Type B pancreatic cell (in vitro differentiated cells): ENCODE measurements around the gene PTRH2. TPM values are rescaled to one million over a fixed set of nuclear protein-coding genes. Genes with fewer than 3 reads are reported as not detected.

Source experiments
- DNase-seq: peaks from one replicate; pipeline ENCODE4 v3.0.0; 2021; ENCODE audit warnings: mixed read lengths; ENCODE audit not compliant: unreplicated experiment; ENCODE audit errors: extremely low spot score
- H3K27ac Mint-ChIP-seq: 2 replicates; pipeline ENCODE4 v1.8.0; 2021; ENCODE audit warnings: mild to moderate bottlenecking, mixed read lengths
- H3K27me3 Mint-ChIP-seq: 2 replicates; pipeline ENCODE4 v1.8.0; 2021; ENCODE audit warnings: mixed read lengths
- H3K36me3 Mint-ChIP-seq: 2 replicates; pipeline ENCODE4 v1.8.0; 2021; ENCODE audit warnings: mixed read lengths
- H3K4me1 Mint-ChIP-seq: one replicate; pipeline ENCODE4 v1.8.0; 2021; ENCODE audit warnings: mixed read lengths; ENCODE audit not compliant: unreplicated experiment
- H3K4me3 Mint-ChIP-seq: 2 replicates; pipeline ENCODE4 v1.8.0; 2021; ENCODE audit warnings: mild to moderate bottlenecking, mixed read lengths
- H3K9me3 Mint-ChIP-seq: 2 replicates; pipeline ENCODE4 v1.8.0; 2021; ENCODE audit warnings: mixed read lengths
- CTCF ChIP-seq: fragments of 200-600 bp; sonication (generic); conservative IDR thresholded peaks from 2 replicates; pipeline ENCODE4 v1.5.0; 2021; ENCODE audit warnings: antibody characterized with exemption, mild to moderate bottlenecking
- total RNA-seq: library from RNA; stranded (reverse); gene quantifications from 2 replicates; pipeline ENCODE4 v1.2.1, GENCODE V29; 2021; ENCODE audit warnings: low replicate concordance

The PTRH2 gene
- total RNA-seq, 1 donor from 2014 or later, result 23.1 TPM

GRCh38 chr17:59688008-59688407 lies 19.2 kb downstream of the PTRH2 start:
- DNase-seq, result no peak
- H3K4me3 Mint-ChIP-seq, result no peak overlapping the region
- H3K27me3 Mint-ChIP-seq, result no peaks in the 10 kb centered on the region
- H3K9me3 Mint-ChIP-seq, result no peaks in the 10 kb centered on the region
- peaks cover 25% of the 10 kb centered on the region for H3K36me3 Mint-ChIP-seq
- no peak for TF ChIP-seq CTCF
- H3K4me1 Mint-ChIP-seq, result no peaks in the 10 kb centered on the region
- peak overlapping the region; percentile 10 for H3K27ac Mint-ChIP-seq

- no peak for DNase-seq
- Mint-ChIP-seq H3K4me1 (no peaks in the 10 kb centered on the region), H3K27me3 (no peaks in the 10 kb centered on the region), H3K36me3 (peaks cover 31% of the 10 kb centered on the region), H3K27ac (no peak overlapping the region), H3K4me3 (no peak overlapping the region), H3K9me3 (no peaks in the 10 kb centered on the region)
- no peak for TF ChIP-seq CTCF
Observed at GRCh38 chr17:59684967-59685366, 22.3 kb downstream of the PTRH2 start.

GRCh38 chr17:59683283-59683682 lies 23.9 kb downstream of the PTRH2 start:
- no peak overlapping the region for H3K4me3 Mint-ChIP-seq
- no peaks in the 10 kb centered on the region for H3K27me3 Mint-ChIP-seq
- H3K36me3 Mint-ChIP-seq, result peaks cover 32% of the 10 kb centered on the region
- H3K27ac Mint-ChIP-seq, result no peak overlapping the region
- DNase-seq, result no peak
- TF ChIP-seq CTCF, result no peak
- H3K4me1 Mint-ChIP-seq, result no peaks in the 10 kb centered on the region
- no peaks in the 10 kb centered on the region for H3K9me3 Mint-ChIP-seq

- Mint-ChIP-seq H3K27ac (no peak overlapping the region), H3K36me3 (peaks cover 30% of the 10 kb centered on the region), H3K27me3 (no peaks in the 10 kb centered on the region), H3K4me1 (no peaks in the 10 kb centered on the region), H3K4me3 (no peak overlapping the region), H3K9me3 (no peaks in the 10 kb centered on the region)
- TF ChIP-seq CTCF, result no peak
- no peak for DNase-seq
Observed at GRCh38 chr17:59680314-59680713, 26.9 kb downstream of the PTRH2 start.

GRCh38 chr17:59678918-59679317 lies 28.3 kb downstream of the PTRH2 start:
- no peak overlapping the region for H3K27ac Mint-ChIP-seq
- peaks cover 32% of the 10 kb centered on the region for H3K36me3 Mint-ChIP-seq
- no peaks in the 10 kb centered on the region for H3K27me3 Mint-ChIP-seq
- H3K9me3 Mint-ChIP-seq, result no peaks in the 10 kb centered on the region
- H3K4me3 Mint-ChIP-seq, result no peak overlapping the region
- no peak for DNase-seq
- H3K4me1 Mint-ChIP-seq, result no peaks in the 10 kb centered on the region
- TF ChIP-seq CTCF, result no peak

GRCh38 chr17:59676716-59677115 lies 30.5 kb downstream of the PTRH2 start:
- Mint-ChIP-seq H3K4me1 (no peaks in the 10 kb centered on the region), H3K27me3 (no peaks in the 10 kb centered on the region), H3K36me3 (peaks cover 24% of the 10 kb centered on the region), H3K4me3 (no peak overlapping the region), H3K27ac (no peak overlapping the region), H3K9me3 (no peaks in the 10 kb centered on the region)
- no peak for TF ChIP-seq CTCF
- no peak for DNase-seq
